SKM-1 treated with dmso at 0.1 percent for 144 hours (cell line): Measurements from ENCODE around the gene MED13L.

Source experiments
- DNase-seq: peaks from one replicate; lab custom pipeline; 2025; ENCODE audit not compliant: unreplicated experiment; lab: John Stamatoyannopoulos, UW

Gene MED13L

DNA sequence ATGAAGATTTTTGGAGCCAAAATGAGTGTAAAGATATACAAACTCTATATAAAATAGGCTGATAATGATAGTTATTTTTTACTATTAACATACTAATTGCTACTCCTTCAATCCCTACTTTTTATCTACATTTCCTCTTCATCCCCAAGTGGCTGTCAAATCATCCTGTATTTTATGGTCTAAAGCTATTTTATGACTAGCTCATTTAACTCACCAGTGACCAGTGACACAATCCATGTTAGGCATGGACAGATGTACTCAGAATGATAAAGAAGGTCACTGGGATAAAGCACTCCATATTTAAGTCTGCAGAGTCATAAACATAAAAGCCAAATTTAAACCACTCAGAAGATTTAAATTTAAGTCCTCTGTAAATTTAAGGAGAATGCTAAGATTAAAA, 183.0 kb downstream of the MED13L start:
- no peak for DNase-seq

DNA sequence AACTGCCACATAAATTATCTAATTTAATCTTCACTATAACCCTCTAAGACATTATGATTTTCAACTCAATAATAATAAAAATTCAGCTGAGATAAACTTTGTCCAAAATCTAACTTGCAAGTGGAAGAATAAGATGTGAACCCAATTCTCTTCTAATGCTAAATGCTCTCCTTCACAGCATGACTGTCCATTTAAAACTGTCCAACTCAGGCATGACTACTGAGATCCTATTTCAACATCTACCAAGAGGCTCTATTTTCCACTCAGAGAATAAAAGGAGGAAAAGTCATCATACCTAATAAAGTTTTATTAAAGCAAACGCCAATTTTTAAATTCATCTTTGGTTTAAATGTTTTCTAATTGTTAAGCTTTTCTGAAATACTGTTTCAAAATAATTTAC, 183.6 kb downstream of the MED13L start:
- no peak for DNase-seq

DNA sequence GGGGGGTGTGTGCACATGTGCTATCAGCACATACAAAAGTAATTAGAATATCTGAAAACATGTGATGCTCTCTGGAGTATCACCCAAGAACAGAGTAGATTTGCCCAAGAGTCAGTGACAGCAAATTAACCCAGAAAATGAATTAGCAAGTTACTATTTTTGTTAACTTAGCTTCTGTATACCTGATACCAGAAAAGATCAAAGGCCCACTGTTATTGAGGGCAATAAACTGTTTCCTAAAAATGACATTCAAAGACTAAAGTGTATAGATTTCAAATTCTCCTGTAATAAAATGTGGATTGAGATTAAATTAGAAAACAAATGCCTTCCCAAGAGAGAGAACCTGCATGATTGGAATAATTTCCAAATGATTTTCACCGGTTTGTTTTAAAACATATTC, 184.7 kb downstream of the MED13L start:
- no peak for DNase-seq

DNA sequence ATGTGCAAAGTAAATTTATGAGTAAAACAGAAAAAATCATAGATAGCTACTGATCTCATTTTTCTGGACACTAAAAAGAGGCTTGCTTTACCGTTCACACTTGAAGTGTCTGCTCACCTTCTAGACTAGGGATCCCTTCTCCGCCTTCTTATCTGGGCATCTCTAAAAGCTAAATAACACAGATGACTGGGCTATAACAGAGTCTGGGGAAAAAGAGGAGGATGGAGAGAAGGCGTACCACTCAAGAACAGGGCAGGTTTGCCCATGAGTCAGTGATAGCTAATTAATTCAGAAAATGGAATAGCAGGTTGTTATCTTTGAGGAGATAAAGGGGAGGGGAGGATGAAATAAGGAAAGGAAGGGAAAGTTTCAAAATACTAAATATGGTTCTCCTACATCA, 185.3 kb downstream of the MED13L start:
- no peak for DNase-seq

DNA sequence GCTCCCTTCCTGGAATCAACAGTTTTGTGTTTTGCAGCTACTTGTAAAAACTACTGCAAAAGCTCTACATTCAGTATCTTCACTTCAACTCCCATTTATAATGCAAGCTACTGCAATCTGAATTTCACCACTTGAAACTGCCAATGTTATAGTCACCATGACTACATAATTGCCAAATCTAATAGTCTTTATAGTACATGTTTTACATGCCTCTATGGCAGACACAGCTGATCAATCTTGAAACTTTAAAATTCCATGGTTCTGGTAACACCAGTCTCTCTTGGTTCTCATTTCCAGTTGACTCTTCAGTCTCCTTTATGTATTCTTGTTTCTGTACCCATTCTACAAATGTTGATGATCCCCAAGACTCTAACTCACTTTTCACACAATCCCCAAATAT, 185.9 kb downstream of the MED13L start:
- no peak for DNase-seq

DNA sequence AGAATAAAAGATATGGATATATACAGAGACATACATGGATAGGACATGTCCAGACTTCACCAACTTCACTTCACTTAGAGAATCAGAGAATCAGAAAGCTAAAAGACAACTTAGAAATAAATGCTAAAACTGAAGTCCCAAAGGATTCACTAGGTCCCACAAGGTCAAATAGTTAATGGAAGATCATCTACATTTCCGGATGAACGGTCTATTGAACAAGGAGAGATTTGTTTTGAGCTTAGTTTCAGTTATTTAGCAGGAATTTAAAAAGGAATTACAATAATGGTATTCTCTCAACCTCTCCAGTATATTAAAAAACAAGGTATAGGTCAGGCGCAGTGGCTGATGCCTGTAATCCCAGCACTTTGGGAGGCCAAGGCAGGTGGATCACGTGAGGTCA, 187.0 kb downstream of the MED13L start:
- no peak for DNase-seq

DNA sequence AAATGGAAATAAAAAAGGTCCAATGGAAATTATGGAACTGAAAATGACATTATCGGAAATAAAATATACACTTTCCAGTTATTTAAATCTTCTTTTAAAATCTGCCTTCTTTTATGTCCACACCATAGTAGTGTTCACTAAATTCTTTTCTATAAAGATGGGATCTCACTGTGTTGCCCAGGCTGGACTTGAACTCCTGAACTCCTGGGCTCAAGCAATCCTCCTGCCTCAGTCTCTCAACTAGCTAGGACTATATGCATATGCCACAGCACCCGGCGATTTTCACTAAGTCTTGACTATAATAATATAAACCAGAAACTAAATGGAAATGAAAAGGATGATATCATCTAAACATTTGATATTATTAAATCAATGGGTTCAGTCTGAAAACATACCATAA, 188.4 kb downstream of the MED13L start:
- DNase-seq = no peak

DNA sequence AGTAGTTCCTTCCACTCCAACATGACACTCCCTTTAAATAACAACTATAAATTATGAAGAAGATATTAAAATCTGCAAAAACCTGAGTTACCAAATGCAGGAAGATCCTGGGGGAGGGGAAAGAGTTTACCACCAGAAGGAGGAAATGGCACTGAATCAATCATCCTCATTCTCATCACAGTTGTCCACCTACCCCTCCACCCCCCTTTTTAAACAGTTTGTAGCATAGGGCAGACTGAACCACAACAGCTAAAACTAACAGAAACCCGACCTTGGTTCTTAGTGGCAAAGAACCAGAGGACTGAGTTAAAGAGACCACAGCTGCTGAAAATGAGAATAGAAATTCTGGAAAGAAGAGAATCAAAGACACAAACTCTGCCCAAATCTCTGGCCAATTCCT, 189.5 kb downstream of the MED13L start:
- DNase-seq = no peak

DNA sequence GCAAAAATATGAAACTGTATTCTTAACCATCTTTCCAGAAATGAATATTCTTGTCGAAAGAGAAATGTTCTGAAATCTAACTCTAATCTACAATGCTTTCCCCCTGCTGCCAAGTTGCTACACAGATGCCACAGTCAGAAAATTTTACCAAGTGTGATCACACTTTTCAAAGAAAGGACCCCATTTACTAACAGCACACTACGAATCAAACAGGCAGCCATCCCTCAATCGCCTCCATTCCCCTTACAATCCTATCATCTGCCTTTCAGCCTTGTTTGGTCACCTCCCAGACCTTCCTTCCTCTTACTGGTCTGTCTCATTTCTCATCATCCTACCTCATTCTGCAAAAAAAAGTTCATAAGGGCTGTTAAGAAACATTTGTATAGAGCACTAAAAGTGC, 190.1 kb downstream of the MED13L start:
- no peak for DNase-seq

DNA sequence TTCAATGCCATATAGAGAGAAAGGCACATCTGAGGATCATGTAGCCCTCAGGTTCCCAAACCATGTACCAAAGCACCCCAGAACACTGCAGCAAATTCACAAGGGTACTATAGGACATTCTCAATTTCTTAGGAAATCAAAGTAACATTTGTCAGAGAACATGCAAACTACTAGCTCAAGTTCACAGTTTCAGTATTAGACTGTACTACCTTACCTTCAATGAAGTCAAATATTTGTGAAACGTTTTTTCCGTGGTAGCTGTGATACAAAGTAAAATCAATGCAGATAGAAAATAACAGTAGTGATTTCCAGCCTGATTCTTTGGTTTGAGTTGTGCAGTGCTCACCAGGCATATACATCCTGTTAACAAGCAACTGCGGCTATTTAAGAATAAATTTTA, 197.1 kb downstream of the MED13L start:
- DNase-seq = no peak

DNA sequence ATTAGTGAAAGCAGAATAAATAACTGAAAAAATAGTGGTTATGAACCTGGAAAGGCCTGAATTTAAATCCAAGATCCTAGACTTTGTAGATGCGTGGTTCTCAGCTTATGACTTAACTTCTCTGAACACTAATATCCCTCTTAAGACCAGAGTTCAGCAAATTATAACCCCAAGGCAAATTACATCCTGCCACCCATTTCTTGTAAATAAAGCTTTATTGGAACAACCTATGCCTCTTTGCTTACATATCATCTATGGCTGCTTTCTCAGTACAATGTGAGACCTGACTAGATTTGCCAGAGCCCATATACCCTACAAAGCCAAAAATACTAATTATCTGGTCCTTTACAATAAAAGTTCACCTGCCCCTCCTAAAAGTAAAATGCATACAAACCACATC, 199.1 kb downstream of the MED13L start:
- no peak for DNase-seq

DNA sequence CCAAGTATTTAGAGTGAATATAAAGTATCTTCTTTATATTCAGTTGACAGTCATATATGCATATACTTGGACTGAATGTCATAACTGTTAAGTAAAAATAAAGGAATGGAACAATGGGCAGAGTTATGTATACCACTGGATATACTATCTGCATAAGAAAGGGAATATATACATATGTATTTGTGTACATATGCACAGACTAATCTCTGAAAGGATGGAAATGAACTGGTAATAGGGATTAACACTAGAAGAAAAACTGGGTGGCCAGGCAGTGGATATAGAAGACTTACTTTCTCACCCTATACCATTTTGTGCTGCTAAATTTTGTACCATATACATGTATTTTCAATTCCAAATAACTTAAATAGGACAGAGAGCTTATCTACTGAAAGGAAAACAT, 200.1 kb downstream of the MED13L start:
- no peak for DNase-seq

DNA sequence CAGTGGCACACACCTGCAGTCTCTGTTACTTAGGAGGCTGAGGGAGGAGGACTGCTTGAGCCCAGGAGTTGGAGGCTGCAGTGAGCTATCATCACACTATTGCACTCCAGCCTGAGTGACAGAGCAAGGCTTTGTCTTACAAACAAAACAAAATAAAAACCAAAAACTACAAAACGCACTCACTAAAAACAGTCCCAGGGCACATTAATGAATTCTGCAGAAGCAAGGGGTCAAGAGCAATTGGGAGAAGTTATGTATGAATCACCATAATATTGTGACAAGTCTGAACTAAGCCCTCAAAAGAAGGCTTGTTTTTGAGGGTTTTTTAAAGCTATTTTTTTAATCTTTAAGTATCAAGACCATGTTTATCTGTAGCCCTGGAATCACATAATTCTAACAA, 201.1 kb downstream of the MED13L start:
- no peak for DNase-seq

DNA sequence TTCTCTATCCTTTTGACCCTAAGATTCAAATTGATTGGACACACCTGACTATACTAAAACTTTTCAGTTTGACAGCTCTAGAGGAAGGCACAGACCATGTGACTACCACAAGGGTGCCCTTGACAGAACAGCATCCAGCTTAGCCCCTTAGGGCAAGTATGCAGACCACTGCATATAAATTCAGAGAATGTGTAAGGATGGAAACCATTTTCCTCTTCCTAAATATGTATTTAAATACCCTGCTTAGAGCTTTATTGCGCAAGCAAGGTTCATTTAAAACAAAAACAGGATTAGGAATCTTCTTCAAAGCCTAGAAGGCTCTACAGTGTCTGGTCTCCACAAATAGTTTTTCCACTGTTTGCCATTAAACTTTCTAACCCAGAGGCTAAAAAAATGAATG, 202.8 kb downstream of the MED13L start:
- no peak for DNase-seq

DNA sequence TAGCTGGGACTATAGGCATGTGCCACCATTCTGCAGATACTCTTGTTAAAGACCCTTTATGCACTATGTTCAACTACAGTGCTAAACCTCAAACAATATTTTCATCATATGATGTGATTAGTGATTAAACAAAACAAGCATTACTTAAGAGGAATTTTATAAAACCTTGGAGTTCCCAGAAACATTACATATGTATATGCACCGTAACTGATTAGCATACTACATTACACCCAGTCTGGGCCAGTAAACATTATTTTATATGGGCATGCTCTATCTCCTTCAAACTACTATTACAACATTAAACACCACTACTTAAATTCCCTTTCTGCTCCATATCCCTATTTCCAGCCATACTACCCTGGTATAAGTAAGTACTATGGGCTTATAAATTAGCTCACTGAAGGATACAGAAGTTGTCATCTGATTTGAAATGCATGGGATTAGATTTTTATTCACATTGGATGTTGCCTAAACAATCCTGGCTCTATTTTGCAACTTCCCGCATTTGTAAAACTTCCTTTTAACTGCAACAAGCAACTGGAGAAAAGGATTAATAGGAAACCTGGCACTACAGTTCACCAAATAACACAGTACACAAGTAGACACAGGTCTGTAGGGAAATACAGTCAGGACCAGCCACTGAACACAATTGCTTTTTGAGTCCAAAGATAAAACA, 205.8 kb downstream of the MED13L start:
- no peak for DNase-seq

DNA sequence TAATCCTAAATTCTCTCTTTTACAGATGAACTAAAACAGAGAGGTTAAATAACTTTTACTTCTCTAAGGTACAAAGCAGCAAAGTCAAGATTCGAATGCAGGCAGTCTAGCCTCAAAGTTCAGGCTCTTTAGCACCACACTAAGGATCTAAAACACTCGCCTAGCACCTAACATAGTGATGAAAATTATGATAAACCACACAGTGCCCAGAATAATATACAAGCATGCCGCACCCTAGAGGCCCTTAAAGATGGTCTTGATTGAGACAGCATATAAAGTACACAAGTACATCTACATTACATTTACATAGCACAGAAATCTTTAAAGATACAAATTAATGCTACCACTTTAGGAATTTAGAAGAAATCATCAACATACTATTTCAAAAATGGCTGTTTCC, 207.0 kb downstream of the MED13L start:
- DNase-seq = no peak

DNA sequence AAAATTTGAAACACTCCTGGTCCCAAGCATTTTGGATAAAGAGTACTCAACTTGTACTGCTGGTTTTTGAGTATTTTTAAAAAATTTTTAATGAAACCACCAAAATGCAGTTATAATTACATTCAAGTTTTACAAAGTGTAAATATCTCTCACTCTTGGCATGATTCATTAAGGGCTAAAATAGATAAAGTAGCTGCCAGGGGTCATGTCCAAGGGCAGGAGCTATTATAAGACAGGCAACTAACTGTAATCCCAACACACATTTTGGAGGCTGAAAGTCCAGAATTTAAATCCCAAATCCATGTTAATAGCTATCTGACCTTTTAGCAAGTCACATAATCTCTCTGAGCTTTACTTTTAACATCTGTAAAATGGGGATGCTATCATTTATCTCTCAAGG, 207.6 kb downstream of the MED13L start:
- DNase-seq = no peak

DNA sequence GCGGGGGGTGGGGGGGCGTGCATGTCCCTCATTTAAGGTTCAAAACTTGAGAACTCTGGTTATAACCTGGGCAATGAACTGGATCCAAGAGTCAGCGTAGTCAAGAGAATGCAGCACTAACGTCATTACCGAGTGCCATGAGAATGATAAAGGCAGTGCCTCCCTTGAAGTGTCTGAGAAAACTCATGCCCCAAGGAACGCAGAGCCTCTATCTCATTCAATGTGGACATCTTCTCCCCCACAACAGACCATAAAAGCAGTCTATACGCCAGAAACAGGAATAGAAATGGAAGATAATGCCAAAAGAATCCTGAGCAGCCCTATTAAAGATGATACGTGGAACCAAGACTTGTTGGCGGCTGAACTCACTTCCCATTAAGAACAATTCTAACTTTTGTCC, 208.6 kb downstream of the MED13L start:
- DNase-seq = no peak

DNA sequence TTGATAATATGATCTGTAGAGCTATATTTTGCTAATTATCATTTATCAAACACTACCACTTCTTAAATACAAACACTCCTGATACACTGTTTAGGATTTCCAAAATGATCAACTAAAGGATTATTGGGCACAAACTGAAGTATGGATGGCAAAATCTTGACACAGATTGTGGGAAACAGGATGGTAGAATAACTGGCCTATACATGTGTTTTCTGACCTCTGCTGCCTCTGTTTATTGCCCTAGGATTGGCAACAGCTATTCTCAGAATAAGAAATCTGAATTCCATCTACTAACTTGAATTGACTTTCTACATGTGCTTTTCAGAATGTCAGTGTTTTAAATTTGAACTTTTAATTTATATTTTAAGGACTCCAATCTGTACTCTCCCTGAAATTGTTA, 209.1 kb downstream of the MED13L start:
- no peak for DNase-seq

DNA sequence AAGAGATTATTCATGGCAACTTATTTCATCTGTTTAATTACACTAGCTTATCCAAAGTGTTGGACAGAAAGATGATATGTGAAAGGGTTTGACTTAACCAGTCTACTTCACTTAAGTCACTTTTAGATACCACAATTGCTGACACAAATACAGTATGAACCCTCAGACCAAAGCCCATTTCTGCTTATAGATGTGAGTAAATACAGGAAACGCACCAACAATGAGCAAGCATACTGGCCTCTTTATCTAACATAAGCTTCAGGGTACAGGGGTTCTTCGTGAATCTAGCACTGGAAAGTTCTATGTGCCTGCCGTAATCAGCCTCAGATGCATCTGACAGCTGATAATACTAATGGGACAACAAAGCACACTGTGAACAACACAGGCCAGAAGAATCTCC, 209.6 kb downstream of the MED13L start:
- DNase-seq = no peak

DNA sequence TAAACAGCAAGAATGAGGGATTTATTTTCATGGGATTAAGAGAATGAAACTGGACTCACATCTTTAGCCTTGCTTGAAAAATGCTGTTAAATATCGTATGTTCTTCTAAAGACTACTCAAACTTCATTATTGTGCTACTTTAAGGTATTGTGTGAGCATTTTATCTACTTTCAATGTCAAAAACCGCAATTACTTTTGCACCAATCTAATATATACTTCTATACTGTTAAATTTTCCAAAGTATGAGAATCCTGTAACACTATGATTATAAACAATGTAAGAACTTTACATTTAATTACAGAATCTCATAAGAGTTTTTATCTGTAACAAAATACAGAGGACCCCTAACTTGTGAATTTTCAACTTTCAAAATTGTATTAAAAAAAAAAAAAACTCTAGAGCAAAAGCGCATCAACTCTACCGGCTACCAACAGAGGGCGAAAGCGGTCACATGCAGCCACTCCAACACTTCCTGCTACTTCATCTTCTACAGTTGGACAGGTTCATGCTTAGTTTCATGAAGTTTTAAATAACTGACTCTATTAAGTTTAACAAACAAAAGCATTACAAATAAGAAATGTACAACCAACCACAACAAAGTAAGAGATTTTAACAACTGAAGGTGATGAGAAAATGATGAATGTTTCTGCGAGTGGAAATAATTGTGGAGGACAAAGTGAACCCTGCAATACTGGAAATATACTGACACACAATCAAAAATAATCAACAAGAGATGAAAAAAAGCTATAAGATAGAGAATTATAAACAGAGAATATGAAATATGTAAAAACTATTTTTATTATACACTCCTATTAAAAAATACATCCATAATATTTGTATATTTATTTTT, 210.9 kb downstream of the MED13L start:
- peak; percentile 15 for DNase-seq

DNA sequence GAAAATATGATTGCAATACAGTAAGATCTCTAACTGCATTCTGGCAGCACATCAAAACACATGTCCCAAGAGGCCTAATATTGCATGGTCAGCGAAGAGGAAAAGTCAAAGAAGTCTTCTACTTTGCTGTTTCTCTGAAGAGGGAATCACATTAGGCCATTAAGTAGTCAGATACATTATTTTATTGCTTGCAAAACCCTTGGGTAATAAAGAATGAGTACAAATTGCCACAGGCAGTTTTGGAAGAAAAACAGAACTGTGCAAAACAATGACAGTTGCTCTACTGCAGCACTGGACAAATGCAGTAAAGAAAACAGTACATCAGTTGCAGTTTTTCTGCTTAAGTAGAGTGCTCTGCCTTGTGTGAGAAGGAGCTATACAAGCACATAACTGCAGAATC, 211.9 kb downstream of the MED13L start:
- no peak for DNase-seq

DNA sequence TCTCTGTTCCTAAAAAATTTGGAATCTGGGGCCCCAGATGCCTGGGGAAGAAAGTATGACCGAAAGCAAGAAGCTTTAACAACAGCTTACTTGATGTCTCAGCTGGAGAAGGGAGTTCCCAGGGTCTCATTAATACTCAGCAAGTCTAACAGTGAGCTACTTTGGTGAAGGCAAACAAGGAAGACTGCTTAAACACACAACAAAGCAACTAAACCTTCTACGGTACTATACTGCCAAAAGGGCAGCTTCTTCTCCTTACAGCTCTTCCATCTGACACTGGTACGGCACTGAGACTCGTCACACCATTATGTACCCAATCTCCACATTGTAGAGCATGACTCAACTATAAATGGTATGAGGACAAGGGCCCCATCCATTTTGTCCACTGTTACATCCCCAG, 213.0 kb downstream of the MED13L start:
- no peak for DNase-seq
